RWPE2 (cell line): ENCODE measurements around the gene P2RX2.

Experiments
- ATAC-seq: fragments of 200-7000 bp; cut with Tn5 transposase; 3 replicates; pipeline ENCODE4 v1.9.1; 2021; ENCODE audit warnings: low read depth
- DNase-seq: peaks from one replicate; pipeline ENCODE4 v3.0.0-alpha.2; 2020; ENCODE audit warnings: low spot score
- H3K27ac ChIP-seq: fragments of 450-650 bp; 2 replicates; pipeline ENCODE4 v1.5.1; 2017; ENCODE audit warnings: mild to moderate bottlenecking; ENCODE audit not compliant: poor library complexity, severe bottlenecking
- H3K27me3 ChIP-seq: fragments of 250-450 bp; sonication (Bioruptor Pico); 2 replicates; pipeline ENCODE4 v1.5.1; 2021; ENCODE audit warnings: mild to moderate bottlenecking, moderate library complexity; ENCODE audit not compliant: insufficient read depth, poor library complexity, severe bottlenecking
- H3K36me3 ChIP-seq: fragments of 250-450 bp; sonication (Bioruptor Pico); 2 replicates; pipeline ENCODE4 v1.5.1; 2020; ENCODE audit warnings: low read depth, mild to moderate bottlenecking, moderate library complexity
- H3K4me1 ChIP-seq: fragments of 250-450 bp; sonication (Bioruptor Pico); 2 replicates; pipeline ENCODE4 v1.5.1; 2021; ENCODE audit warnings: mild to moderate bottlenecking, moderate library complexity; ENCODE audit not compliant: insufficient read depth, poor library complexity, severe bottlenecking
- H3K4me3 ChIP-seq: fragments of 250-450 bp; sonication (Bioruptor Pico); 2 replicates; pipeline ENCODE4 v1.5.1; 2021; ENCODE audit warnings: mild to moderate bottlenecking, moderate library complexity; ENCODE audit not compliant: severe bottlenecking
- H3K9me3 ChIP-seq: fragments of 250-450 bp; sonication (Bioruptor Pico); 2 replicates; pipeline ENCODE4 v1.5.1; 2021; ENCODE audit warnings: mild to moderate bottlenecking, moderate library complexity; ENCODE audit not compliant: severe bottlenecking
- CTCF ChIP-seq: fragments of 450-650 bp; IDR thresholded peaks from one replicate; pipeline ENCODE4 v1.5.1; 2017; ENCODE audit warnings: mild to moderate bottlenecking, moderate library complexity; ENCODE audit not compliant: poor library complexity, severe bottlenecking

Gene P2RX2

GRCh38 chr12:132624186-132624855 is 5.7 kb downstream of the P2RX2 start:
- DNase-seq, result no peak

GRCh38 chr12:132624910-132625630 is 6.5 kb downstream of the P2RX2 start:
- Histone ChIP-seq H3K4me3 (no peak overlapping the region), H3K4me1 (no peaks in the 10 kb centered on the region), H3K27me3 (peaks cover 4% of the 10 kb centered on the region), H3K9me3 (no peaks in the 10 kb centered on the region), H3K36me3 (peaks cover 36% of the 10 kb centered on the region), H3K27ac (no peak overlapping the region)
- no peak for TF ChIP-seq CTCF
- no peak for ATAC-seq
- no peak for DNase-seq

More at GRCh38 chr12:132624186-132624855, 5.7 kb downstream of the P2RX2 start:
- Histone ChIP-seq H3K4me1 (no peaks in the 10 kb centered on the region), H3K9me3 (no peaks in the 10 kb centered on the region), H3K36me3 (peaks cover 28% of the 10 kb centered on the region), H3K27me3 (peaks cover 12% of the 10 kb centered on the region), H3K4me3 (no peak overlapping the region), H3K27ac (no peak overlapping the region)
- no peak for ATAC-seq
- no peak for TF ChIP-seq CTCF

GRCh38 chr12:132625731-132626430 is 7.3 kb downstream of the P2RX2 start:
- Histone ChIP-seq H3K4me3 (no peak overlapping the region), H3K27me3 (no peaks in the 10 kb centered on the region), H3K4me1 (no peaks in the 10 kb centered on the region), H3K27ac (no peak overlapping the region), H3K36me3 (peaks cover 44% of the 10 kb centered on the region), H3K9me3 (no peaks in the 10 kb centered on the region)
- no peak for TF ChIP-seq CTCF
- ATAC-seq (no peak), DNase-seq (no peak)

GRCh38 chr12:132629330-132629729 is 10.8 kb downstream of the P2RX2 start:
- peaks cover 66% of the 10 kb centered on the region for H3K36me3 ChIP-seq
- no peak for TF ChIP-seq CTCF

More at GRCh38 chr12:132629330-132629729, 10.8 kb downstream of the P2RX2 start:
- H3K27ac ChIP-seq, result no peak overlapping the region
- H3K4me3 ChIP-seq, result no peak overlapping the region
- no peaks in the 10 kb centered on the region for H3K4me1 ChIP-seq
- DNase-seq, result no peak
- H3K27me3 ChIP-seq, result no peaks in the 10 kb centered on the region
- H3K9me3 ChIP-seq, result no peaks in the 10 kb centered on the region
- ATAC-seq, result no peak
